Measurements from ENCODE around the gene AHNAK. TPM values are rescaled to one million over a fixed set of nuclear protein-coding genes. Genes with fewer than 3 reads are reported as not detected.

AHNAK gene
- total and polyA plus RNA-seq, 11 donors = 84.4 to 861 (median 384) TPM

DNA sequence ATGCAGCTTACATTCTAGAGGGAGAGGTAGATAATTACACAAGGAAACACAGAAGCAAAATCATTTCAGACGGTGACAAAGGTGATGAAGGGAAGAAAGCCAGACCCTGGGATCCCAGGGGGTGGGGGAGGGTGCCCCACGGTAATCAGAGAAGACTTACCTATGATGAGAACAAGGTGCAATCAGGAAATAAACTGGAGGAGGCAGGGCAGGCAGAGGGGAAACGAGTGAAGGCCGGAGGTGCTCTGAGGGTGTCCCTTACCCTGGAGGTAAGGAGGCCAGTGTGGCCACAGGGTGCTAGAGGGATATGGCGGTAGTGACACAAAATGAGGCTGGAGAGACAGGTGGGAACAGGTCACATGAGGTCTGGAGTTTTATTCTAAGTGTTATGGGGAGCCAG is 141.7 kb downstream of the AHNAK start:
- peaks cover 0 to 39% (median 30%) of the 10 kb centered on the region in 12 donors for H3K4me1 ChIP-seq
- ATAC-seq (no peak), DNase-seq (no peak)
- WGBS, 4 donors = 75 to 88% (median 83%) methylated on average over 5 of the region's 5 CpGs
- intact Hi-C loops (cut with DNase I) = no loop called here
- H3K27me3 ChIP-seq = no peaks in the 10 kb centered on the region
- H3K36me3 ChIP-seq = no peaks in the 10 kb centered on the region
- H3K4me3 ChIP-seq = no peak overlapping the region
- H3K27ac ChIP-seq = no peak overlapping the region
- H3K9me3 ChIP-seq = no peaks in the 10 kb centered on the region
- TF ChIP-seq POLR2A (IDR thresholded peaks at IDR 0.05) = no peak
- TF ChIP-seq, protein P1, sequence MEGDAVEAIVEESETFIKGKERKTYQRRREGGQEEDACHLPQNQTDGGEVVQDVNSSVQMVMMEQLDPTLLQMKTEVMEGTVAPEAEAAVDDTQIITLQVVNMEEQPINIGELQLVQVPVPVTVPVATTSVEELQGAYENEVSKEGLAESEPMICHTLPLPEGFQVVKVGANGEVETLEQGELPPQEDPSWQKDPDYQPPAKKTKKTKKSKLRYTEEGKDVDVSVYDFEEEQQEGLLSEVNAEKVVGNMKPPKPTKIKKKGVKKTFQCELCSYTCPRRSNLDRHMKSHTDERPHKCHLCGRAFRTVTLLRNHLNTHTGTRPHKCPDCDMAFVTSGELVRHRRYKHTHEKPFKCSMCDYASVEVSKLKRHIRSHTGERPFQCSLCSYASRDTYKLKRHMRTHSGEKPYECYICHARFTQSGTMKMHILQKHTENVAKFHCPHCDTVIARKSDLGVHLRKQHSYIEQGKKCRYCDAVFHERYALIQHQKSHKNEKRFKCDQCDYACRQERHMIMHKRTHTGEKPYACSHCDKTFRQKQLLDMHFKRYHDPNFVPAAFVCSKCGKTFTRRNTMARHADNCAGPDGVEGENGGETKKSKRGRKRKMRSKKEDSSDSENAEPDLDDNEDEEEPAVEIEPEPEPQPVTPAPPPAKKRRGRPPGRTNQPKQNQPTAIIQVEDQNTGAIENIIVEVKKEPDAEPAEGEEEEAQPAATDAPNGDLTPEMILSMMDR (IDR thresholded peaks at IDR 0.05) = no peak

DNA sequence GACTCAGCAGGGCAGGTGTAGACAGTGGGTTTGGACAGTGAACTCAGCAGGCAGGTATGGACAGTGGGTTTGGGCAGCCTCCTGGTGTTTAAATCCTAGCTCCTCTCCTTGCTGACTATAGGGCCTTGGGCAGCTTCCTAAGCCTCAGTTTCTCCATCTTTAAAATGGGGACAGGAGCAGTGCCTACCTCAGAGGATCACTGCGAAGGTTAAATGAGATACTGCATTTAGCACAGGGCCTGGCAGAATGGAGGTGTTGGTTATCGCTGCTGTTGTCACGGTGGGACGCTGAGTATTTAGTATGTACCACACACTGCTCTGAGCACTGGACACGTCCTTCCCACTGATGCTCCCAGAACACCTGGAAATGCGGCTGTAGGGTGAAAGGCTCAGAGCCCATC is 142.2 kb downstream of the AHNAK start:
- ATAC-seq = no peak
- no peaks in the 10 kb centered on the region for H3K27me3 ChIP-seq
- DNase-seq = no peak
- peaks cover 0 to 44% (median 34%) of the 10 kb centered on the region in 12 donors for H3K4me1 ChIP-seq
- H3K4me3 ChIP-seq = no peak overlapping the region
- TF ChIP-seq, protein P1 (IDR thresholded peaks at IDR 0.05) = no peak
- TF ChIP-seq POLR2A (IDR thresholded peaks at IDR 0.05) = no peak
- no peak overlapping the region for H3K27ac ChIP-seq
- intact Hi-C loops (cut with DNase I) = no loop called here
- WGBS, 4 donors = 91 to 95% (median 95%) methylated on average over 6 of the region's 6 CpGs
- no peaks in the 10 kb centered on the region for H3K9me3 ChIP-seq
- no peaks in the 10 kb centered on the region for H3K36me3 ChIP-seq

DNA sequence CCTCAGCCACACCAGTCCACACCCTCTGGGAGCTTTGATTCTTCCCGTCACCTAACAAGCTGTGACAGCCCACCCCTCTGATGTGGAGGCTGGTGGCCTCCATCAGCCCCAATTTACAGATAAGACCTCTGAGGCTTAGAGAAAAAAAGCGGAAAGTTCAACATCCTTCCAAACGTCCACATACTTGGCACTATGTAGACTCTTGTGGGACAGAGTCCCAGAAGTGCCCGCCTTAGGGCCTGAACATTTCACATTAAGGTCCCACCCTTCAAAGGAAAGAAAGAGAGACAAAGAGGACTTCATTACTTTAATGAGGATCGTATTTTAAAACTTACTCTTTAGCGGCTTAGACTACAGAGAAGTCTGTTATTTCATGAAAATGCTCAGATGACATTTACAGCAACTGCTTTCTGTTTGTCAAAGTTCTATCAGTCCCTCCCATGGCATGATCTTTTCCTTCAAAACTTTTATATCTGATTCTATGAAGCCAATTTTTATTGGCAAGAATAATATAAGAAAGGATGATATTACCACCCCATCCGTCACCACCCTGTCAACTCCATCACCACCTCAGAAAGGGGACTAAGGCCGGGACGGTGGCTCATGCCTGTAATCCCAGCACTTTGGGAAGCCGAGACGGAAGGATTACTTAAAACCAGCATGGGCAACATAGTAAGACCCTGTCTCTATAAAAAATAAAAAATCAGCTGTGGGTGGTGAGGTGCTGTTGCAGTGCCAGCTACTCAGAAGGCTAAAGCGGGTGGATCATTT is 143.5 kb downstream of the AHNAK start:
- H3K9me3 ChIP-seq = no peaks in the 10 kb centered on the region
- no peak for ATAC-seq
- intact Hi-C loops (cut with DNase I) = no loop called here
- no peaks in the 10 kb centered on the region for H3K27me3 ChIP-seq
- H3K27ac ChIP-seq = peak overlapping the region in 9 of 12 donors; percentile 13 to 85 (median 75)
- no peak for DNase-seq
- no peak overlapping the region for H3K4me3 ChIP-seq
- peaks cover 3 to 56% (median 46%) of the 10 kb centered on the region in 12 donors for H3K4me1 ChIP-seq
- no peaks in the 10 kb centered on the region for H3K36me3 ChIP-seq
- TF ChIP-seq POLR2A (IDR thresholded peaks at IDR 0.05) = no peak
- TF ChIP-seq, protein P1 (IDR thresholded peaks at IDR 0.05) = no peak
- WGBS, 4 donors = 82 to 84% (median 83%) methylated on average over 12 of the region's 12 CpGs

DNA sequence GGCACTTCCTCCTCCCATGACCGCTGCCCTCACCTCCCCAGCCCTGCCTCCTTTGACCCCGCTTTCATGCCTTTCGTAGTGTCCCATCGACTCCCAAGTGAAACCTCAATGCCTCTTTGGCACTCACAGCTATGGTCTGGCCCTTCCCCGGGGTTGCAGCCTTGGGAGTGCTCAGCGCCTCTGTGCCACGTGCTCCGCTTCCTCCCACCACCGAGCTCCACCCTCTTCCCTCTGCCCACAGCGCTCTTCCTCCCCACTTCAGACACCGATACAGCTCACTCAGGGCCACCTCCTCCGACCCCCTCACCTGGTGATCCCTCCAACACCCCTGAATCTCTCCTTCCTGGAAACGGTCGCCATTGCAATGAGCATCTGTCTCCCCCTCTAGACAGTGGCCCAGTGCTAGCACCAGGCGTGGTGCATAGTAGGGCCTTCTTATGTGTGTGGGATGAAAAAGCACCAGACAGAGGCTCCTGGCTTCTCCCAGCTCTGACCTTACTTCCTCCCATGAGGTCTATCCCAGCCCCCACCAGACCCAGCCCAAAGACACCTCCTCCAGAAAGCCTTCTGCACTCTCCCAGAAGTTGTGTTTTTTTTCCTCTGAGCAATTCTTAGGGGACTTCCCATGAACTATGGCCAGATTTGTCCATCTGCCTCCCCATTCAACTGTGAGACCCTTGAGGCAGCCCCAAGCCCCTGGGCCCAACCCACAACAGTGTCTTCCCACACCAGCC is 144.2 kb downstream of the AHNAK start:
- DNase-seq (peak in 4 of 5 donors; percentile 64 to 79 (median 69)), ATAC-seq (peak; percentile 29 to 71 (median 60))
- H3K4me1 ChIP-seq = peaks cover 6 to 64% (median 51%) of the 10 kb centered on the region in 12 donors
- peak overlapping the region; percentile 7 to 85 (median 59) for H3K27ac ChIP-seq
- H3K4me3 ChIP-seq = peak overlapping the region in 6 of 12 donors; percentile 6 to 28 (median 25)
- intact Hi-C loops (cut with DNase I) = no loop called here
- H3K36me3 ChIP-seq = no peaks in the 10 kb centered on the region
- H3K27me3 ChIP-seq = no peaks in the 10 kb centered on the region
- TF ChIP-seq, protein P1 (IDR thresholded peaks at IDR 0.05) = no peak
- no peak for TF ChIP-seq POLR2A (IDR thresholded peaks at IDR 0.05)
- 60 to 69% (median 62%) methylated on average over 15 of the region's 15 CpGs for WGBS, 4 donors
- no peaks in the 10 kb centered on the region for H3K9me3 ChIP-seq
